MCF 10A (cell line): ENCODE measurements around the gene EFEMP2. TPM values are rescaled to one million over a fixed set of nuclear protein-coding genes. Genes with fewer than 3 reads are reported as not detected.

Experiments
- Bru-seq: library from RNA; stranded (reverse); fragments of 400-500 nt; gene quantifications from one replicate; lab custom pipeline; 2021; lab: Mats Ljungman, UMichigan
- BruChase-seq, 2 experiments: library from RNA; stranded (reverse); fragments of 400-500 nt; gene quantifications; one replicate each; lab custom pipeline; 2021; lab: Mats Ljungman, UMichigan
- BruUV-seq: library from RNA; stranded (reverse); fragments of 400-500 nt; replicated peaks from 2 replicates; lab custom pipeline; 2021; lab: Mats Ljungman, UMichigan
- CTCF ChIA-PET: fragments of 300-600 bp; sonication (Branson Sonifier 250); formaldehyde crosslinking; extraction: SDS; loops from one replicate; lab custom pipeline; 2021; ENCODE audit warnings: antibody characterized with exemption, inconsistent platforms; lab: Yijun Ruan, JAX
- POLR2A ChIA-PET: fragments of 300-600, 350-650 bp; sonication (Branson Sonifier 250); formaldehyde crosslinking; extraction: SDS; loops from one replicate; lab custom pipeline; 2020; ENCODE audit warnings: antibody characterized with exemption, inconsistent platforms; lab: Yijun Ruan, JAX
- DNase-seq: peaks from one replicate; pipeline ENCODE4 v3.0.0-alpha.2; 2018; ENCODE audit not compliant: unreplicated experiment
- H3K27ac Mint-ChIP-seq: one replicate; pipeline ENCODE4 v1.8.0; 2022; ENCODE audit warnings: mild to moderate bottlenecking, low read depth, mixed read lengths; ENCODE audit not compliant: unreplicated experiment
- H3K27me3 Mint-ChIP-seq: one replicate; pipeline ENCODE4 v1.8.0; 2022; ENCODE audit warnings: mixed read lengths; ENCODE audit not compliant: insufficient read depth, unreplicated experiment
- H3K36me3 Mint-ChIP-seq: one replicate; pipeline ENCODE4 v1.8.0; 2022; ENCODE audit warnings: mild to moderate bottlenecking, moderate library complexity, mixed read lengths; ENCODE audit not compliant: insufficient read depth, unreplicated experiment
- H3K4me1 Mint-ChIP-seq: one replicate; pipeline ENCODE4 v1.8.0; 2022; ENCODE audit warnings: mixed read lengths; ENCODE audit not compliant: insufficient read depth, unreplicated experiment
- H3K4me3 Mint-ChIP-seq: one replicate; pipeline ENCODE4 v1.8.0; 2022; ENCODE audit warnings: mild to moderate bottlenecking, moderate library complexity, mixed read lengths; ENCODE audit not compliant: unreplicated experiment
- H3K9me3 Mint-ChIP-seq: one replicate; pipeline ENCODE4 v1.8.0; 2022; ENCODE audit warnings: mixed read lengths; ENCODE audit not compliant: unreplicated experiment
- CTCF ChIP-seq: fragments of 200-600 bp; IDR thresholded peaks from one replicate; pipeline ENCODE4 v1.8.0; 2022; ENCODE audit warnings: antibody characterized with exemption, mild to moderate bottlenecking; ENCODE audit not compliant: unreplicated experiment
- intact Hi-C: fragments of 100-400 bp; cut with micrococcal nuclease; formaldehyde crosslinking; loops from 2 replicates; pipeline ENCODE4 v1.14.1; 2022
- long read RNA-seq: library from polyadenylated mRNA; stranded (forward); transcript quantifications from one replicate; pipeline ENCODE4 v2.0.0, GENCODE V29; 2022
- total RNA-seq: library from RNA; stranded (reverse); gene quantifications from 2 replicates; pipeline ENCODE4 v1.2.3, GENCODE V29; 2022

The EFEMP2 gene
- total RNA-seq (2.4 and 3.3 TPM in 2 replicates), Bru-seq, nascent RNA (percentile 20 among the genes with signal in this experiment), BruChase-seq, experiment 1, labeled RNA remaining after a 6-hour chase (percentile 37 among the genes with signal in this experiment), BruChase-seq, experiment 2, labeled RNA remaining after a 2-hour chase (percentile 18 among the genes with signal in this experiment)
- long read RNA-seq, partial matches to known transcripts: 0 of 3 reads
- long read RNA-seq, other reads (novel, unspliced or antisense): 1 of 3 reads

DNA sequence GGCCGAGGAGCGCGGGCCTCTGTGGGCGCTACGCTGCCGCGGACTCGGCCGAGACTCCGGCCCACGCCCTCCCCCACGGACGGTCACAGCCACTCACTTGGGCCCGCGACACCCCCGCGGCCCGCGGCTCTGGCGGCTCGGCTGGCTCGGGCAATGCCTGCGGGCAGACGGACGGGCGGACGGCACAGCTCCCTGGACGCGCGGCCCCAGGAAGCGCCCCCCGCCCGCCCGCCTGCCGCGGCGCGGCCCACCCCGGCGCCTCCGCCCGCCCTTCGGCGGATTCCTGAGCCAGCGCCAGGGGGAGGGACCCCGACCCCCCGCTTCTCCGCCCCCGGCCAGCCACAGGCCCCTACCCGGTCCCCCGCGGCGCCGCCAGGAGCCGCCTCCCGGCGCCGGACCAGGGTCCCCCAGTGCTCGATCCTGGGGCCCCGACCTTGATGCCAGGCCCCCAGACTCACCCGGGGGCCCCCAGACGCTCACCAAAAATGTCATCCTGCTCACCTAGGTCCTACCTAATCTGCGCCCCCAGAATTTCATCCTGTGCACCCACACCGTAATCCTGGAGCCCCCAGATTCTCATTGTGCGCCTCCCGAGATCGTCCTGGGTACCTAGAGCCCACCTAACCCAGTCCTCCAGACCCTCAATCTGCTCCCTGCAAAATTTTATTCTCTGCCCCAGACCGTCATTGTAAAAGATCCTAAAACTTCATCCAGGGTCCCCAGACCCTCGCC is at the start of gene EFEMP2:
TSS of gene EFEMP2 (minus strand) at position 215 of the 732 bp plus-strand sequence. CDS start 446 bp downstream, outside the sequence.
- intact Hi-C loops: no loop called here
- ChIA-PET POLR2A (interaction anchor here (0.7 to 4.6 kb wide), 7 partner anchors 13 to 258 kb away, joined by 3 to 57 read pairs (median 4); partner anchors contain the start of genes CATSPER1, CCDC85B, CFL1 and FIBP), CTCF (interaction anchor here (1.8 to 4.5 kb wide), 3 partner anchors 12 to 13 kb away, joined by 15 to 41 read pairs (median 20); partner anchors contain the start of gene MUS81)
- Mint-ChIP-seq H3K9me3 (no peaks in the 10 kb centered on the region), H3K36me3 (no peaks in the 10 kb centered on the region), H3K4me3 (peak within 1 kb of the TSS; percentile 78), H3K4me1 (peaks cover 7% of the 10 kb centered on the region), H3K27me3 (no peaks in the 10 kb centered on the region), H3K27ac (peak within 1 kb of the TSS; percentile 87)
- no TSS peak for BruUV-seq
- no peak for TF ChIP-seq CTCF
- no peak for DNase-seq

DNA sequence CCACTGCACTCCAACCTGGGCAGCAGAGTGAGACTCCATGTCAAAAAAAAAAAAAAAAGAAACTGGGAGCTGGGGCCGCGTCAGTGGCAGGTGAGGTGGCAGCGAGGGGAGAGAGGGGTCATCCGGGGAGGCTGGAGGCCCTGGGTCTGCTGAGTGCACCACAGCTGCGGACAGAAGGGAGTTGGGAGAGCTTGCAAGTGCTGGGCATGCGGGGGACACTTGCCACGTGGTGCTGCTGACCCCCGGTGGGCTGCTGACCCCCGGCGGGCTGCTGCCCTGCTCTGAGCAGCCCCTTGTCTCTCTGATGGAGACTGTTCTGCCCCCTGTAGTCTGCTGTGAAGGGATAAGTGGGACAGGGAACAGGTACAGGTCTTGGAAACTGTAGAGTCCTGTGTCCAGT is 49.3 kb upstream of the EFEMP2 start:
- H3K27me3 Mint-ChIP-seq: no peaks in the 10 kb centered on the region
- ChIA-PET POLR2A (interaction anchor here (0.9 to 2.8 kb wide), 3 partner anchors 22 to 40 kb away, joined by 3 to 22 read pairs (median 3); partner anchors contain the start of gene FOSL1), CTCF (interaction anchor here (0.7 to 2.7 kb wide), 3 partner anchors 34 to 37 kb away, joined by 4 to 8 read pairs (median 5); partner anchors contain the start of gene FIBP)
- TF ChIP-seq CTCF: no peak
- no peak overlapping the region for H3K4me3 Mint-ChIP-seq
- DNase-seq: no peak
- intact Hi-C loops: no loop called here
- H3K27ac Mint-ChIP-seq: no peak overlapping the region
- no TSS peak for BruUV-seq
- H3K36me3 Mint-ChIP-seq: peaks cover 14% of the 10 kb centered on the region
- H3K4me1 Mint-ChIP-seq: peaks cover 12% of the 10 kb centered on the region
- H3K9me3 Mint-ChIP-seq: no peaks in the 10 kb centered on the region

DNA sequence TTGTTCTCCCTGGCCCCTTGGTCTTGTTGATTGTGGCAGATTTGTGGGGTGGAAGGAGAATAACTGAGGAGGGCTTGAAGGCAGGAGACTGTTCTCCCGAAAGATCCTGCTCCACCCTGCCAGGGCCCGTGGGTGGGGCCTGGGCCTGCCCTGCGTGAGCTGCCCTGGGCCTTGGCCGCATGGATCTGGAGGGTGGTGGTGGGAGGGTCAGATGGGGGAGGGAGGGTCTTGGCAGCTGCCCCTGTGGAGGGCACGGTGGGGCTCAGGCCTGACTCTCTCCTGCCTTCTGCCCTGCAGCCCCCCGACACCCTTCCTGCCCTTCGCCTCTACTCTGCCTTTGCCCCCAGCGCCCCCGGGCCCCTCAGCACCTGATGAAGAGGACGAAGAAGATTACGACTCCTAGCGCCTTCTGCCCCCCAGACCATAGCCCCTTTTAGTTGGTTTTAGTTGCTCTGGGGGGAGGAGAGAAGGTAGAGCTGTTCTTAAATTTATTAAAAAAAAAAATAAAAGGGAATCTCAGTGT is 48.5 kb upstream of the EFEMP2 start:
- Mint-ChIP-seq H3K36me3 (peaks cover 14% of the 10 kb centered on the region), H3K27ac (no peak overlapping the region), H3K9me3 (no peaks in the 10 kb centered on the region), H3K27me3 (no peaks in the 10 kb centered on the region), H3K4me1 (peaks cover 20% of the 10 kb centered on the region), H3K4me3 (peak overlapping the region; percentile 89)
- ChIA-PET POLR2A (interaction anchor here (0.9 to 2.8 kb wide), 10 partner anchors 22 to 258 kb away, joined by 3 to 22 read pairs (median 6); partner anchors contain the start of genes CCDC85B, CFL1, FIBP and FOSL1), CTCF (interaction anchor here (0.6 to 1.4 kb wide), 3 partner anchors 32 to 37 kb away, joined by 3 to 4 read pairs (median 4); partner anchors contain the start of gene FIBP)
- intact Hi-C loops: no loop called here
- no peak for DNase-seq
- no peak for TF ChIP-seq CTCF
- no TSS peak for BruUV-seq
